WTC11 (cell line): Measurements from ENCODE around the gene MYO1H. TPM values are rescaled to one million over a fixed set of nuclear protein-coding genes. Genes with fewer than 3 reads are reported as not detected.

ENCODE experiments used
- ATAC-seq: fragments of 200-7000 bp; cut with Tn5 transposase; 2 replicates; pipeline ENCODE4 v1.10.0; 2021; ENCODE audit warnings: mild to moderate bottlenecking, moderate library complexity
- CTCF ChIA-PET: fragments of 300-600 bp; sonication (Branson Sonifier 250); formaldehyde crosslinking; loops from one replicate; lab custom pipeline; 2021; ENCODE audit warnings: antibody characterized with exemption; lab: Charles Lee
- POLR2A ChIA-PET: fragments of 350-600 bp; sonication (Branson Sonifier 250); formaldehyde crosslinking; loops from one replicate; lab custom pipeline; 2021; ENCODE audit warnings: antibody characterized with exemption; lab: Charles Lee
- DNase-seq: peaks from one replicate; pipeline ENCODE4 v3.0.0; 2021; ENCODE audit warnings: low spot score
- H3K27ac Mint-ChIP-seq: 2 replicates; pipeline ENCODE4 v1.8.0; 2021; ENCODE audit warnings: mixed read lengths
- H3K27me3 Mint-ChIP-seq: 2 replicates; pipeline ENCODE4 v1.8.0; 2021; ENCODE audit warnings: low read depth, mild to moderate bottlenecking, moderate library complexity, mixed read lengths
- H3K36me3 Mint-ChIP-seq: 2 replicates; pipeline ENCODE4 v1.8.0; 2021; ENCODE audit warnings: mixed read lengths
- H3K4me1 Mint-ChIP-seq: 2 replicates; pipeline ENCODE4 v1.8.0; 2022; ENCODE audit warnings: mixed read lengths
- H3K4me3 Mint-ChIP-seq: 2 replicates; pipeline ENCODE4 v1.8.0; 2021; ENCODE audit warnings: mild to moderate bottlenecking, moderate library complexity, mixed read lengths
- H3K9me3 Mint-ChIP-seq: 2 replicates; pipeline ENCODE4 v1.8.0; 2021; ENCODE audit warnings: mixed read lengths
- CBFB ChIP-seq: sonication (generic); formaldehyde crosslinking; IDR thresholded peaks from 2 replicates; pipeline ENCODE4 v1.8.1; 2022; ENCODE audit warnings: mild to moderate bottlenecking, low read depth, missing genetic modification reagents
- CREM ChIP-seq: sonication (generic); formaldehyde crosslinking; IDR thresholded peaks from 2 replicates; pipeline ENCODE4 v1.8.1; 2022; ENCODE audit warnings: mild to moderate bottlenecking, missing genetic modification reagents, moderate library complexity
- FOXJ3 ChIP-seq: sonication (generic); formaldehyde crosslinking; IDR thresholded peaks from 2 replicates; pipeline ENCODE4 v1.9.0; 2021; ENCODE audit warnings: missing genetic modification reagents, mild to moderate bottlenecking, borderline replicate concordance
- JUN ChIP-seq: sonication (generic); formaldehyde crosslinking; IDR thresholded peaks from 2 replicates; pipeline ENCODE4 v1.8.0; 2023; ENCODE audit warnings: mild to moderate bottlenecking, missing genetic modification reagents
- KAT7 ChIP-seq: sonication (generic); formaldehyde crosslinking; IDR thresholded peaks from 2 replicates; pipeline ENCODE4 v1.8.1; 2023; ENCODE audit warnings: missing genetic modification reagents, mild to moderate bottlenecking, borderline replicate concordance
- NFATC4 ChIP-seq: fragments of 250-450 bp; sonication (Bioruptor Pico); IDR thresholded peaks from 2 replicates; pipeline ENCODE4 v1.9.0; 2021; ENCODE audit warnings: mild to moderate bottlenecking
- NFE2L1 ChIP-seq: sonication (generic); formaldehyde crosslinking; IDR thresholded peaks from 2 replicates; pipeline ENCODE4 v1.8.1; 2023; ENCODE audit warnings: missing genetic modification reagents
- SMAD4 ChIP-seq: sonication (generic); formaldehyde crosslinking; IDR thresholded peaks from 2 replicates; pipeline ENCODE4 v1.8.0; 2022; ENCODE audit warnings: mild to moderate bottlenecking, missing genetic modification reagents
- ZBTB21 ChIP-seq: sonication (generic); formaldehyde crosslinking; IDR thresholded peaks from 2 replicates; pipeline ENCODE4 v1.8.1; 2023; ENCODE audit warnings: mild to moderate bottlenecking, missing genetic modification reagents, borderline replicate concordance
- ZNF232 ChIP-seq: sonication (generic); formaldehyde crosslinking; IDR thresholded peaks from 2 replicates; pipeline ENCODE4 v1.8.0; 2022; ENCODE audit warnings: mild to moderate bottlenecking, missing genetic modification reagents
- total RNA-seq: library from RNA; stranded (reverse); gene quantifications from 3 replicates; pipeline ENCODE4 v1.2.3, GENCODE V29; 2021
- TF ChIP-seq, protein P1 (sequence below): sonication (generic); formaldehyde crosslinking; IDR thresholded peaks from 2 replicates; pipeline ENCODE4 v1.8.1; 2023; ENCODE audit warnings: mild to moderate bottlenecking, missing genetic modification reagents
- TF ChIP-seq, protein P2 (sequence below): fragments of 250-450 bp; sonication (Bioruptor Pico); IDR thresholded peaks from 2 replicates; pipeline ENCODE4 v2.1.2; 2022; ENCODE audit warnings: mild to moderate bottlenecking, moderate library complexity
- TF ChIP-seq, protein P3 (sequence below): sonication (generic); formaldehyde crosslinking; IDR thresholded peaks from 2 replicates; pipeline ENCODE4 v1.8.1; 2023; ENCODE audit warnings: mild to moderate bottlenecking, moderate library complexity, missing genetic modification reagents
- TF ChIP-seq, protein P4 (sequence below): sonication (generic); formaldehyde crosslinking; IDR thresholded peaks from 2 replicates; pipeline ENCODE4 v1.8.0; 2022; ENCODE audit warnings: mild to moderate bottlenecking, missing genetic modification reagents
- TF ChIP-seq, protein P5 (sequence below): sonication (generic); formaldehyde crosslinking; IDR thresholded peaks from 2 replicates; pipeline ENCODE4 v1.8.1; 2022; ENCODE audit warnings: mild to moderate bottlenecking, moderate library complexity, missing genetic modification reagents
- TF ChIP-seq, protein P6 (sequence below): fragments of 250-450 bp; sonication (Bioruptor Pico); conservative IDR thresholded peaks from 2 replicates; pipeline ENCODE4 v1.9.0; 2021; ENCODE audit warnings: mild to moderate bottlenecking
- TF ChIP-seq, protein P7 (sequence below): sonication (generic); formaldehyde crosslinking; IDR thresholded peaks from 2 replicates; pipeline ENCODE4 v1.8.1; 2022; ENCODE audit warnings: low read depth, mild to moderate bottlenecking, moderate library complexity, missing genetic modification reagents, borderline replicate concordance
- TF ChIP-seq, protein P8 (sequence below): sonication (generic); formaldehyde crosslinking; IDR thresholded peaks from 2 replicates; pipeline ENCODE4 v1.8.1; 2022; ENCODE audit warnings: mild to moderate bottlenecking, missing genetic modification reagents, moderate library complexity, borderline replicate concordance
- TF ChIP-seq, protein P9 (sequence below): fragments of 250-450 bp; sonication (Bioruptor Pico); IDR thresholded peaks from 2 replicates; pipeline ENCODE4 v1.9.0; 2021; ENCODE audit warnings: mild to moderate bottlenecking

The MYO1H gene
- total RNA-seq, 1 experiment from 2014 or later = 0.44 TPM

DNA sequence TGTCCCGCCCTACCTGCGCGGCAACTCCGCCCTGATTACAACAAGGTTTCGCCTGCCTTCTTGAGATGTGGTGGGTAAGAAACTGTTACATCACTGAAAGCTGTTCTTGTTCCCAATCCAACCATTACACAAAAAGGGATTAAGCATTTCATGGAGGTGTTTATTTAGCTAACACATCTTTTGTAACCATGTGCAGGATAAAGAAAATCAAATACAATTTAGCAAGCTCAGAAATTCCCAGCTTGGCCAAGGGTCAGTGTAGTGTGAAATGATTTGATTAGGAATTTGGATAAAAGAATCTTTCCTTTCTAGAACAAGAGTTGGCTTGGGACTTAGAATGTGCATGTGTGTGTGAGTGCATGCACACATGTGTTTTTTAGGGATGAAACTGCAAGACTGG is 44.9 kb upstream of the MYO1H start:
- ChIA-PET POLR2A (no interaction called here), CTCF (interaction anchor here (0.7 to 1.2 kb wide), 3 partner anchors 40 to 91 kb away, joined by 3 to 4 read pairs (median 3); no protein-coding TSS in a partner anchor)
- H3K27me3 Mint-ChIP-seq = peaks cover 19% of the 10 kb centered on the region
- H3K27ac Mint-ChIP-seq = no peak overlapping the region
- no peaks in the 10 kb centered on the region for H3K36me3 Mint-ChIP-seq
- ATAC-seq (no peak), DNase-seq (no peak)
- H3K4me3 Mint-ChIP-seq = no peak overlapping the region
- H3K9me3 Mint-ChIP-seq = no peaks in the 10 kb centered on the region
- no peak for TF ChIP-seq KAT7 (CRISPR knock-in tag)
- TF ChIP-seq, protein P1, sequence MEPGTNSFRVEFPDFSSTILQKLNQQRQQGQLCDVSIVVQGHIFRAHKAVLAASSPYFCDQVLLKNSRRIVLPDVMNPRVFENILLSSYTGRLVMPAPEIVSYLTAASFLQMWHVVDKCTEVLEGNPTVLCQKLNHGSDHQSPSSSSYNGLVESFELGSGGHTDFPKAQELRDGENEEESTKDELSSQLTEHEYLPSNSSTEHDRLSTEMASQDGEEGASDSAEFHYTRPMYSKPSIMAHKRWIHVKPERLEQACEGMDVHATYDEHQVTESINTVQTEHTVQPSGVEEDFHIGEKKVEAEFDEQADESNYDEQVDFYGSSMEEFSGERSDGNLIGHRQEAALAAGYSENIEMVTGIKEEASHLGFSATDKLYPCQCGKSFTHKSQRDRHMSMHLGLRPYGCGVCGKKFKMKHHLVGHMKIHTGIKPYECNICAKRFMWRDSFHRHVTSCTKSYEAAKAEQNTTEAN (CRISPR knock-in tag) = no peak
- TF ChIP-seq, protein P2, sequence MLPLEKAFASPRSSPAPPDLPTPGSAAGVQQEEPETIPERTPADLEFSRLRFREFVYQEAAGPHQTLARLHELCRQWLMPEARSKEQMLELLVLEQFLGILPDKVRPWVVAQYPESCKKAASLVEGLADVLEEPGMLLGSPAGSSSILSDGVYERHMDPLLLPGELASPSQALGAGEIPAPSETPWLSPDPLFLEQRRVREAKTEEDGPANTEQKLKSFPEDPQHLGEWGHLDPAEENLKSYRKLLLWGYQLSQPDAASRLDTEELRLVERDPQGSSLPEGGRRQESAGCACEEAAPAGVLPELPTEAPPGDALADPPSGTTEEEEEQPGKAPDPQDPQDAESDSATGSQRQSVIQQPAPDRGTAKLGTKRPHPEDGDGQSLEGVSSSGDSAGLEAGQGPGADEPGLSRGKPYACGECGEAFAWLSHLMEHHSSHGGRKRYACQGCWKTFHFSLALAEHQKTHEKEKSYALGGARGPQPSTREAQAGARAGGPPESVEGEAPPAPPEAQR (CRISPR knock-in tag) = no peak
- TF ChIP-seq, all 79 proteins: peak for 0
- peaks cover 13% of the 10 kb centered on the region for H3K4me1 Mint-ChIP-seq

DNA sequence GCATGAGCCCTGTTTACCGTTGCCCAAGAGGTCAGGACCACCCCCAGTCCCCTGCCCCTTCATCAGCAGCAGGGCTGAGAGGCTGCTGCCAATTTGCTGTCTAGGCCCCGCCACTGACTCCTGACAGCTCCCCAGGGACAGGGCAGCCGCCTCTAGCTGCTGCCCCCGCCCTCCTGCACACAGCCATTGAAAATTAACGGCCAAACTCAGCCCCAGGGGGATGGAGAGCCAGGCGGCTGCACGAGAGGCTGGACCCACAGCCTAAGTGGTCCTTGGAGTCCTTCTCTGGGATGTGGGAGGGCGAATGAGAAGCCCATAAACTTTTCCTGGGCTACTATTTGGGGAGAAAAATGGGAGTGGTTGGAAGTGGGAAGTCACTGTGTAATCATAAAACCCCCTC is 43.2 kb upstream of the MYO1H start:
- Mint-ChIP-seq H3K27me3 (peaks cover 37% of the 10 kb centered on the region), H3K36me3 (no peaks in the 10 kb centered on the region), H3K4me3 (no peak overlapping the region), H3K27ac (no peak overlapping the region), H3K9me3 (no peaks in the 10 kb centered on the region), H3K4me1 (peaks cover 13% of the 10 kb centered on the region)
- ChIA-PET POLR2A (no interaction called here), CTCF (no interaction called here)
- ATAC-seq (no peak), DNase-seq (no peak)
- TF ChIP-seq, protein P3, sequence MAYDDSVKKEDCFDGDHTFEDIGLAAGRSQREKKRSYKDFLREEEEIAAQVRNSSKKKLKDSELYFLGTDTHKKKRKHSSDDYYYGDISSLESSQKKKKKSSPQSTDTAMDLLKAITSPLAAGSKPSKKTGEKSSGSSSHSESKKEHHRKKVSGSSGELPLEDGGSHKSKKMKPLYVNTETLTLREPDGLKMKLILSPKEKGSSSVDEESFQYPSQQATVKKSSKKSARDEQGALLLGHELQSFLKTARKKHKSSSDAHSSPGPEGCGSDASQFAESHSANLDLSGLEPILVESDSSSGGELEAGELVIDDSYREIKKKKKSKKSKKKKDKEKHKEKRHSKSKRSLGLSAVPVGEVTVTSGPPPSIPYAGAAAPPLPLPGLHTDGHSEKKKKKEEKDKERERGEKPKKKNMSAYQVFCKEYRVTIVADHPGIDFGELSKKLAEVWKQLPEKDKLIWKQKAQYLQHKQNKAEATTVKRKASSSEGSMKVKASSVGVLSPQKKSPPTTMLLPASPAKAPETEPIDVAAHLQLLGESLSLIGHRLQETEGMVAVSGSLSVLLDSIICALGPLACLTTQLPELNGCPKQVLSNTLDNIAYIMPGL (CRISPR knock-in tag) = no peak
- TF ChIP-seq NFATC4 (CRISPR knock-in tag) = no peak
- no peak for TF ChIP-seq SMAD4 (CRISPR knock-in tag)
- TF ChIP-seq CBFB (CRISPR knock-in tag) = no peak
- no peak for TF ChIP-seq JUN (CRISPR knock-in tag)
- no peak for TF ChIP-seq FOXJ3
- TF ChIP-seq ZNF232 = no peak
- no peak for TF ChIP-seq NFE2L1
- TF ChIP-seq, protein P4, sequence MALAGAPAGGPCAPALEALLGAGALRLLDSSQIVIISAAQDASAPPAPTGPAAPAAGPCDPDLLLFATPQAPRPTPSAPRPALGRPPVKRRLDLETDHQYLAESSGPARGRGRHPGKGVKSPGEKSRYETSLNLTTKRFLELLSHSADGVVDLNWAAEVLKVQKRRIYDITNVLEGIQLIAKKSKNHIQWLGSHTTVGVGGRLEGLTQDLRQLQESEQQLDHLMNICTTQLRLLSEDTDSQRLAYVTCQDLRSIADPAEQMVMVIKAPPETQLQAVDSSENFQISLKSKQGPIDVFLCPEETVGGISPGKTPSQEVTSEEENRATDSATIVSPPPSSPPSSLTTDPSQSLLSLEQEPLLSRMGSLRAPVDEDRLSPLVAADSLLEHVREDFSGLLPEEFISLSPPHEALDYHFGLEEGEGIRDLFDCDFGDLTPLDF (CRISPR knock-in tag) = no peak
- TF ChIP-seq, protein P5, sequence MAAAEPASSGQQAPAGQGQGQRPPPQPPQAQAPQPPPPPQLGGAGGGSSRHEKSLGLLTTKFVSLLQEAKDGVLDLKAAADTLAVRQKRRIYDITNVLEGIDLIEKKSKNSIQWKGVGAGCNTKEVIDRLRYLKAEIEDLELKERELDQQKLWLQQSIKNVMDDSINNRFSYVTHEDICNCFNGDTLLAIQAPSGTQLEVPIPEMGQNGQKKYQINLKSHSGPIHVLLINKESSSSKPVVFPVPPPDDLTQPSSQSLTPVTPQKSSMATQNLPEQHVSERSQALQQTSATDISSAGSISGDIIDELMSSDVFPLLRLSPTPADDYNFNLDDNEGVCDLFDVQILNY (CRISPR knock-in tag) = no peak
- TF ChIP-seq, protein P6, sequence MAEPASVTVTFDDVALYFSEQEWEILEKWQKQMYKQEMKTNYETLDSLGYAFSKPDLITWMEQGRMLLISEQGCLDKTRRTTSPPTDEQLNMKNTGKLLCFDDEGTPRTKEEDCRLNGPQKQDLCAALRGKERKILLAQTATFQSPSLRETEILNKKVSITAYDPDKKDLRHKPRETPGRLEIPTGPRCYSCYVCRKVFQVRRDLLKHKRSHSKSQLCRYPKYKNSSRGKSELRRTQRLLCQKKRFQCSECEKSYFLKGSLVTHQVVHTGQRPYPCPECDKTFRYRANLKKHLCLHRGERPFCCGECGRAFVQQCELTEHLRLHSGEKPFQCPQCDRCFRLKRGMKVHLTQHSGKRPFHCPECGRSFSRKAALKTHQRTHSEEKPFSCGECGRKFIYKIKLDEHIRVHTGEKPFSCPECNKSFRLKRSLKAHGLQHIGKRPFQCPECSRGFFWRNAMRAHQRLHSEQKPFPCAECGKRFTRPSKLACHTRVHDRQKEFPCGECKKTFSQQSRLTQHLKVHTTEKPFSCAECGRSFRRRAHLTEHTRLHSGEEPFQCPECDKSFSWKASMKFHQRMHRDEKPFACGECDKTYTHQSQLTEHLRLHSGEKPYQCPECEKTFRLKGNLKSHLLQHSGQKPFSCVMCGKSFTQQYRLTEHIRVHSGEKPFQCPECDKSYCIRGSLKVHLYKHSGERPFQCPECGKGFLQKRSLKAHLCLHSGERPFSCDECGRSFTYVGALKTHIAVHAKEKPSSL (CRISPR knock-in tag) = no peak
- TF ChIP-seq, protein P7, sequence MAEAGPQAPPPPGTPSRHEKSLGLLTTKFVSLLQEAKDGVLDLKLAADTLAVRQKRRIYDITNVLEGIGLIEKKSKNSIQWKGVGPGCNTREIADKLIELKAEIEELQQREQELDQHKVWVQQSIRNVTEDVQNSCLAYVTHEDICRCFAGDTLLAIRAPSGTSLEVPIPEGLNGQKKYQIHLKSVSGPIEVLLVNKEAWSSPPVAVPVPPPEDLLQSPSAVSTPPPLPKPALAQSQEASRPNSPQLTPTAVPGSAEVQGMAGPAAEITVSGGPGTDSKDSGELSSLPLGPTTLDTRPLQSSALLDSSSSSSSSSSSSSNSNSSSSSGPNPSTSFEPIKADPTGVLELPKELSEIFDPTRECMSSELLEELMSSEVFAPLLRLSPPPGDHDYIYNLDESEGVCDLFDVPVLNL (CRISPR knock-in tag) = no peak
- TF ChIP-seq, protein P8, sequence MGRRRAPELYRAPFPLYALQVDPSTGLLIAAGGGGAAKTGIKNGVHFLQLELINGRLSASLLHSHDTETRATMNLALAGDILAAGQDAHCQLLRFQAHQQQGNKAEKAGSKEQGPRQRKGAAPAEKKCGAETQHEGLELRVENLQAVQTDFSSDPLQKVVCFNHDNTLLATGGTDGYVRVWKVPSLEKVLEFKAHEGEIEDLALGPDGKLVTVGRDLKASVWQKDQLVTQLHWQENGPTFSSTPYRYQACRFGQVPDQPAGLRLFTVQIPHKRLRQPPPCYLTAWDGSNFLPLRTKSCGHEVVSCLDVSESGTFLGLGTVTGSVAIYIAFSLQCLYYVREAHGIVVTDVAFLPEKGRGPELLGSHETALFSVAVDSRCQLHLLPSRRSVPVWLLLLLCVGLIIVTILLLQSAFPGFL (CRISPR knock-in tag) = no peak
- TF ChIP-seq ZBTB21 (CRISPR knock-in tag) = no peak
- no peak for TF ChIP-seq CREM (CRISPR knock-in tag)
- TF ChIP-seq, protein P1 (CRISPR knock-in tag) = no peak
- TF ChIP-seq, protein P9, sequence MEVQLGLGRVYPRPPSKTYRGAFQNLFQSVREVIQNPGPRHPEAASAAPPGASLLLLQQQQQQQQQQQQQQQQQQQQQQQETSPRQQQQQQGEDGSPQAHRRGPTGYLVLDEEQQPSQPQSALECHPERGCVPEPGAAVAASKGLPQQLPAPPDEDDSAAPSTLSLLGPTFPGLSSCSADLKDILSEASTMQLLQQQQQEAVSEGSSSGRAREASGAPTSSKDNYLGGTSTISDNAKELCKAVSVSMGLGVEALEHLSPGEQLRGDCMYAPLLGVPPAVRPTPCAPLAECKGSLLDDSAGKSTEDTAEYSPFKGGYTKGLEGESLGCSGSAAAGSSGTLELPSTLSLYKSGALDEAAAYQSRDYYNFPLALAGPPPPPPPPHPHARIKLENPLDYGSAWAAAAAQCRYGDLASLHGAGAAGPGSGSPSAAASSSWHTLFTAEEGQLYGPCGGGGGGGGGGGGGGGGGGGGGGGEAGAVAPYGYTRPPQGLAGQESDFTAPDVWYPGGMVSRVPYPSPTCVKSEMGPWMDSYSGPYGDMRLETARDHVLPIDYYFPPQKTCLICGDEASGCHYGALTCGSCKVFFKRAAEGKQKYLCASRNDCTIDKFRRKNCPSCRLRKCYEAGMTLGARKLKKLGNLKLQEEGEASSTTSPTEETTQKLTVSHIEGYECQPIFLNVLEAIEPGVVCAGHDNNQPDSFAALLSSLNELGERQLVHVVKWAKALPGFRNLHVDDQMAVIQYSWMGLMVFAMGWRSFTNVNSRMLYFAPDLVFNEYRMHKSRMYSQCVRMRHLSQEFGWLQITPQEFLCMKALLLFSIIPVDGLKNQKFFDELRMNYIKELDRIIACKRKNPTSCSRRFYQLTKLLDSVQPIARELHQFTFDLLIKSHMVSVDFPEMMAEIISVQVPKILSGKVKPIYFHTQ = no peak
